Smooth muscle cell (in vitro differentiated cells): ENCODE measurements around the gene TSPAN18. TPM values are rescaled to one million over a fixed set of nuclear protein-coding genes. Genes with fewer than 3 reads are reported as not detected.

Experiments used
- DNase-seq: peaks from one replicate; lab custom pipeline; 2025; ENCODE audit not compliant: unreplicated experiment; lab: John Stamatoyannopoulos, UW
- H2AFZ ChIP-seq: fragments of 200-600 bp; sonication (generic); 2 replicates; pipeline ENCODE4 v1.6.0; 2016; ENCODE audit warnings: antibody characterized with exemption, low read depth, mild to moderate bottlenecking
- H3F3A ChIP-seq: fragments of 200-600 bp; sonication (generic); 2 replicates; pipeline ENCODE4 v1.6.0; 2017; ENCODE audit warnings: antibody characterized with exemption, low read depth
- H3K27ac ChIP-seq: fragments of 200-600 bp; sonication (generic); 2 replicates; pipeline ENCODE4 v1.5.1; 2016; ENCODE audit warnings: low read depth, mild to moderate bottlenecking
- H3K27me3 ChIP-seq: fragments of 200-600 bp; sonication (generic); 2 replicates; pipeline ENCODE4 v1.6.1; 2016; ENCODE audit warnings: low read depth, mild to moderate bottlenecking
- H3K36me3 ChIP-seq: fragments of 200-600 bp; sonication (generic); 2 replicates; pipeline ENCODE4 v1.5.1; 2016; ENCODE audit warnings: low read depth
- H3K4me1 ChIP-seq: fragments of 200-600 bp; sonication (generic); 2 replicates; pipeline ENCODE4 v1.5.1; 2016; ENCODE audit warnings: low read depth
- H3K4me2 ChIP-seq: fragments of 200-600 bp; sonication (generic); 2 replicates; pipeline ENCODE4 v1.6.0; 2016; ENCODE audit warnings: mild to moderate bottlenecking
- H3K4me3 ChIP-seq: fragments of 200-600 bp; sonication (generic); 2 replicates; pipeline ENCODE4 v1.5.1; 2016; ENCODE audit warnings: mild to moderate bottlenecking
- H3K79me2 ChIP-seq: fragments of 200-600 bp; sonication (generic); 2 replicates; pipeline ENCODE4 v1.6.0; 2016; ENCODE audit warnings: low read depth, mild to moderate bottlenecking
- H3K9ac ChIP-seq: fragments of 200-600 bp; sonication (generic); 2 replicates; pipeline ENCODE4 v1.6.0; 2016; ENCODE audit warnings: low read depth
- H3K9me3 ChIP-seq: fragments of 200-600 bp; sonication (generic); replicated peaks from 2 replicates; pipeline ENCODE4 v1.5.1; 2016; ENCODE audit warnings: low read depth
- H4K20me1 ChIP-seq: fragments of 200-600 bp; sonication (generic); 2 replicates; pipeline ENCODE4 v1.6.0; 2016; ENCODE audit warnings: low read depth
- WGBS: methylation state at CpG from one replicate; pipeline ENCODE4 v1.1.7; 2016; ENCODE audit warnings: low lambda C conversion rate; 5-methylcytosine and 5-hydroxymethylcytosine counted together
- polyA plus RNA-seq: library from polyadenylated mRNA; unstranded; fragments of >200 nt; fragmentation: Nextera tagmentation; extraction: Ambion mirVana; gene quantifications from 2 replicates; pipeline ENCODE4 v1.2.1, GENCODE V29; 2016
- total RNA-seq: library from RNA; depleted of rRNA; stranded (reverse); fragments of >200 nt; gene quantifications from 2 replicates; pipeline ENCODE4 v1.2.3, GENCODE V29; 2014
- TF ChIP-seq, protein P1 (sequence below): fragments of 200-600 bp; sonication (generic); IDR thresholded peaks from 2 replicates; pipeline ENCODE4 v1.5.1; 2017; ENCODE audit warnings: borderline replicate concordance, mild to moderate bottlenecking, antibody characterized with exemption; ENCODE audit not compliant: insufficient read depth, poor library complexity, severe bottlenecking

Gene TSPAN18
- total and polyA plus RNA-seq, 2 experiments from 2014 or later, result 3.4 to 15.3 TPM

DNA sequence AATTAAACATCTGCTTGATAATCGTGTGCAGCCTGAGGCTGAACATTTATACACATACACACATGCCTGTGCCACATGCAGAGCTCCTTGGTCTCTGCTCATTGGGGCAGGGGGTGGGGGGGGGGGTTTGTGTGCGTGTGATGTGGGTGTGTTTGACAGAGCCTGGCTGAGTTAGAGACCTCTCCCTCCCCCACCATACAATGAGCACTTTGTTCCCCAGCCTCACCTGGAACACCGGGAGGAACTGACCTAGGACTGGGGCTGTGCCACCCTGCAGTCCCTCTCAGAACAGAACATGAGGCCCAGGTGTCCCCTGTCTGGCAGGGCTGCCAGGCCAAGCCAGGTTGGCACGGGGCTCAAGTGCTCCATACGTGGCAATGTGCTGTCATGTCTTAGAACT lies 127.3 kb downstream of the TSPAN18 start:
- DNase-seq, result no peak
- H3K27ac ChIP-seq, result no peak overlapping the region
- 79% methylated on average over 5 of the region's 5 CpGs for WGBS
- no peak overlapping the region for H3K4me2 ChIP-seq
- H3K4me1 ChIP-seq, result peaks cover 21% of the 10 kb centered on the region
- no peak overlapping the region for H3K4me3 ChIP-seq
- no peaks in the 10 kb centered on the region for H3K27me3 ChIP-seq
- H3K36me3 ChIP-seq, result no peaks in the 10 kb centered on the region
- H3K79me2 ChIP-seq, result no peaks in the 10 kb centered on the region
- H3K9ac ChIP-seq, result no peak overlapping the region
- TF ChIP-seq, protein P1, sequence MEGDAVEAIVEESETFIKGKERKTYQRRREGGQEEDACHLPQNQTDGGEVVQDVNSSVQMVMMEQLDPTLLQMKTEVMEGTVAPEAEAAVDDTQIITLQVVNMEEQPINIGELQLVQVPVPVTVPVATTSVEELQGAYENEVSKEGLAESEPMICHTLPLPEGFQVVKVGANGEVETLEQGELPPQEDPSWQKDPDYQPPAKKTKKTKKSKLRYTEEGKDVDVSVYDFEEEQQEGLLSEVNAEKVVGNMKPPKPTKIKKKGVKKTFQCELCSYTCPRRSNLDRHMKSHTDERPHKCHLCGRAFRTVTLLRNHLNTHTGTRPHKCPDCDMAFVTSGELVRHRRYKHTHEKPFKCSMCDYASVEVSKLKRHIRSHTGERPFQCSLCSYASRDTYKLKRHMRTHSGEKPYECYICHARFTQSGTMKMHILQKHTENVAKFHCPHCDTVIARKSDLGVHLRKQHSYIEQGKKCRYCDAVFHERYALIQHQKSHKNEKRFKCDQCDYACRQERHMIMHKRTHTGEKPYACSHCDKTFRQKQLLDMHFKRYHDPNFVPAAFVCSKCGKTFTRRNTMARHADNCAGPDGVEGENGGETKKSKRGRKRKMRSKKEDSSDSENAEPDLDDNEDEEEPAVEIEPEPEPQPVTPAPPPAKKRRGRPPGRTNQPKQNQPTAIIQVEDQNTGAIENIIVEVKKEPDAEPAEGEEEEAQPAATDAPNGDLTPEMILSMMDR, result no peak
- no peaks in the 10 kb centered on the region for H3F3A ChIP-seq
- H3K9me3 ChIP-seq, result no peaks in the 10 kb centered on the region
- no peak overlapping the region for H2AFZ ChIP-seq
- no peaks in the 10 kb centered on the region for H4K20me1 ChIP-seq

DNA sequence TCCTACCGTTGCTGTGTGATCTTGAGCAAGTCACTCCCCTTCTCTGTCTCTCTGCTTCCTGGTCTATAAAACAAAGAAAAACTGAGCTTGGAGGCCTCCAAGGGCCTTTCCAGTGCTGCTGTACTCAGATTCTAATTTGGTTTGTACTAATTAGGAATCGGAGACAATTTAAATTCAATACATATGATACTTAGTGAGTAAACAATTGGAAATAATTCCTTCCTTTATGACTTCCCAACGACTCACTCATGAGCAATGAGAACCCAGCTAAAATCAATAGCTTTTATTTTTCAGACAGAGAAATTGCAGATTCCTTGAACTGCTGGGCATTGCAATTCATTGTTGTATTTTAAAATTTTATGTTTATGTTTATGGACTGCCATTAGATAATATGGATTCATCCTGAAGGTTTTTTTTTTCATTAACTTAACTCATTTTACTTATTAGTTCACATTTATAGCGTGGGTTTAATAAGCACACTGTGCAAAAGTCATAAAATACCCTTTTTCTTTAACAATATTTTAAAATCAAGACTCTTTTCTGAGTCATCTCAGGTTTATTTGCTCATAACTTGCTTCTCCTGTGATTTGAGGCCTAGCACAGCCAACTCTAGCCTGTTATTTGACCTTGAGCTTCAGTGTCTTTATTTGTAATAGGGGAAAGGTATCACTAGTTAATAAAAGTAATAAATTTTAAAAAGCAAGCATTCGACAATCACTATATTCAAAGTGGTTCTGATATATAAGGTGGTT lies 128.2 kb downstream of the TSPAN18 start:
- Histone ChIP-seq H3F3A (no peaks in the 10 kb centered on the region), H4K20me1 (no peaks in the 10 kb centered on the region), H3K4me2 (no peak overlapping the region), H3K4me3 (no peak overlapping the region), H3K4me1 (peaks cover 18% of the 10 kb centered on the region), H3K27me3 (no peaks in the 10 kb centered on the region), H3K79me2 (no peaks in the 10 kb centered on the region), H3K27ac (no peak overlapping the region), H3K9me3 (no peaks in the 10 kb centered on the region), H2AFZ (no peak overlapping the region), H3K36me3 (no peaks in the 10 kb centered on the region), H3K9ac (no peak overlapping the region)
- DNase-seq, result no peak
- 86% methylated on average over 5 of the region's 5 CpGs for WGBS
- TF ChIP-seq, protein P1, result no peak

DNA sequence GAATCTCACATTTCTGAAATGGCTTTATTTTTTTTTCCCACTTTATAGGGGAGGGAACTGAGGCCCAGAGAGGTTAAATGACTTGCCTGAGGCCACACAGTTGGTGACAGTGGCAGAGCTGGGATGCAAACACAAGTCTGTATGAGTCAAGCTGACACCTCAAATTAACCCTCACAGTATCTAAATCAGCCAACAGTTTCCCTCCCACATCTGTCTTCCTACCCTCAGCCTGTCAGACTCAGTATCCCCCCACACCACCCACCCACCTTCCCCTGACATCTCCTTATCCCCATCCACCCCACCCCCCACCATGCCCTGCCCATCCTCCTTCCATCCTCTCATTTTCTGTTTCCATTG lies 128.7 kb downstream of the TSPAN18 start:
- Histone ChIP-seq H3K4me1 (peaks cover 12% of the 10 kb centered on the region), H3K9me3 (no peaks in the 10 kb centered on the region), H3F3A (no peaks in the 10 kb centered on the region), H3K79me2 (no peaks in the 10 kb centered on the region), H3K4me2 (no peak overlapping the region), H3K9ac (no peak overlapping the region), H2AFZ (no peak overlapping the region), H3K36me3 (no peaks in the 10 kb centered on the region), H4K20me1 (no peaks in the 10 kb centered on the region), H3K27me3 (no peaks in the 10 kb centered on the region), H3K27ac (no peak overlapping the region), H3K4me3 (no peak overlapping the region)
- DNase-seq, result no peak
- TF ChIP-seq, protein P1, result no peak

DNA sequence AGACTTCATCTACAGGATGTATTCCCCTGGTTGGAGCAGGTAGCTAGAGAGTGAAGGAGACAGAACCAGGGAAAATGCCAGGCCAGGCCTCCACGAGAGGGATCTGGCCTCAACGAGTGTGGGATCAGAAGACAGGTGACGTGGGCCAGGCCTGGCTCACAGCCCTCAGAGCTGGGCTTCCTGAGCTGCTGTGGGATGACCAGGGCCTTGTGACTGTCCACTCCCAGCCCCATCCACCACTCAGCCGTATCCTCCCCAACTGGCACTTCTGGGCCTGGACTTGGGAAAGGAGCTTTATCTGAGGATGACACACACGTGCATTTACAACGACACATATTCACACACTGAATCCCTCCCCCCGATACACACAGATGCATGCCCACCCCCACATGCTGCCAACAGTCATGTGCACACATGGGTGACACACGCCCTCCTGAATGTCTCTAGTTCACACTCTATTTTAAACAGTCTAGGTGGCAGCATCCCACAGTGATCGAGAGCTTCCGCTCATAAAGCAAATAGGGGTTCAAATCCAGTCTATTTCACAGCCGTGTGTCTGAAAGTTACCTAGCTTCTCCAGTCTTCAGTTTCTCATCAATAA lies 130.8 kb downstream of the TSPAN18 start:
- Histone ChIP-seq H3K4me3 (no peak overlapping the region), H3K27me3 (no peaks in the 10 kb centered on the region), H3K9me3 (no peaks in the 10 kb centered on the region), H3K9ac (no peak overlapping the region), H3K27ac (no peak overlapping the region), H3K79me2 (no peaks in the 10 kb centered on the region), H3K4me2 (no peak overlapping the region), H3K36me3 (no peaks in the 10 kb centered on the region), H2AFZ (no peak overlapping the region), H4K20me1 (no peaks in the 10 kb centered on the region), H3K4me1 (peaks cover 16% of the 10 kb centered on the region), H3F3A (no peaks in the 10 kb centered on the region)
- 62% methylated on average over 11 of the region's 11 CpGs for WGBS
- TF ChIP-seq, protein P1, result no peak
- DNase-seq, result no peak
